Common myeloid progenitor, CD34-positive (primary cell): Measurements from ENCODE around the gene DMAC1.
A peak's percentile ranks its signal among the peaks of the same experiment; 100 is the strongest.

ENCODE experiments used
- CTCF ChIA-PET: fragments of 350-600 bp; sonication (Branson Sonifier 250); formaldehyde crosslinking; loops from one replicate; lab custom pipeline; 2021; ENCODE audit warnings: antibody characterized with exemption; lab: Charles Lee
- POLR2A ChIA-PET: fragments of 350-600 bp; sonication (Branson Sonifier 250); formaldehyde crosslinking; loops from one replicate; lab custom pipeline; 2021; ENCODE audit warnings: antibody characterized with exemption; lab: Charles Lee
- DNase-seq, 3 donors: peaks; one replicate each; pipeline versions ENCODE4 v3.0.0 to v3.0.0-alpha.2; 2013
- H3K27ac ChIP-seq, 2 experiments: 1 replicate in 1 of 2; 2 replicates in 1 of 2; pipeline ENCODE4 v1.7.0; 2013; ENCODE audit warnings: inconsistent platforms in 2 of 2, low read length in 2 of 2, mild to moderate bottlenecking in 2 of 2, low read depth in 1 of 2, moderate library complexity in 1 of 2; ENCODE audit not compliant: severe bottlenecking in 2 of 2, insufficient read depth in 1 of 2, poor library complexity in 1 of 2
- H3K27me3 ChIP-seq, 5 experiments: replicated peaks in 2 of 5; 1 replicate in 3 of 5; 2 replicates in 2 of 5; pipeline versions ENCODE4 v1.6.1 to v1.7.0; 2013; ENCODE audit warnings: low read length in 4 of 5, mild to moderate bottlenecking in 2 of 5, moderate library complexity in 2 of 5, inconsistent platforms in 1 of 5; ENCODE audit not compliant: insufficient read depth in 5 of 5, control insufficient read depth in 4 of 5
- H3K36me3 ChIP-seq, 4 experiments: 1 replicate in 2 of 4; 2 replicates in 2 of 4; pipeline versions ENCODE4 v1.6.1 to v1.7.0; 2013; ENCODE audit warnings: low read length in 3 of 4, control low read depth in 1 of 4, mild to moderate bottlenecking in 1 of 4; ENCODE audit not compliant: control insufficient read depth in 4 of 4, insufficient read depth in 4 of 4
- H3K4me1 ChIP-seq, 4 experiments: 1 replicate in 3 of 4; 2 replicates in 1 of 4; pipeline versions ENCODE4 v1.6.1 to v1.7.1; 2013; ENCODE audit warnings: low read length in 3 of 4, mild to moderate bottlenecking in 3 of 4, control low read depth in 1 of 4, inconsistent platforms in 1 of 4, moderate library complexity in 1 of 4; ENCODE audit not compliant: control insufficient read depth in 4 of 4, insufficient read depth in 4 of 4; ENCODE audit errors: control extremely low read depth in 1 of 4
- H3K4me3 ChIP-seq, 7 experiments: 1 replicate in 4 of 7; 2 replicates in 3 of 7; pipeline versions ENCODE4 v1.5.1 to v1.7.0; 2013; ENCODE audit warnings: mild to moderate bottlenecking in 7 of 7, low read length in 6 of 7, moderate library complexity in 6 of 7, inconsistent platforms in 2 of 7, low read depth in 2 of 7, control low read depth in 1 of 7; ENCODE audit not compliant: insufficient read depth in 4 of 7, control insufficient read depth in 1 of 7; ENCODE audit errors: extremely low read depth in 1 of 7
- H3K9me3 ChIP-seq, 5 experiments: 1 replicate in 4 of 5; 2 replicates in 1 of 5; pipeline versions ENCODE4 v1.6.1 to v1.7.1; 2013; ENCODE audit warnings: low read length in 4 of 5, mild to moderate bottlenecking in 2 of 5, inconsistent platforms in 1 of 5, low read depth in 1 of 5, moderate library complexity in 1 of 5; ENCODE audit not compliant: control insufficient read depth in 4 of 5, insufficient read depth in 2 of 5; ENCODE audit errors: control extremely low read depth in 1 of 5
- WGBS: methylation state at CpG from one replicate; pipeline ENCODE4 v1.1.5; 2013; ENCODE audit not compliant: insufficient coverage; 5-methylcytosine and 5-hydroxymethylcytosine counted together

The DMAC1 gene

GRCh38 chr9:7827792-7828191, 28.2 kb upstream of the DMAC1 start:
- 100% methylated on average over 2 of the region's 3 CpGs for WGBS
- ChIA-PET CTCF (no interaction called here), POLR2A (no interaction called here)
- no peak overlapping the region for H3K27ac ChIP-seq
- H3K4me3 ChIP-seq: no peak overlapping the region
- no peaks in the 10 kb centered on the region for H3K4me1 ChIP-seq
- H3K36me3 ChIP-seq: no peaks in the 10 kb centered on the region
- H3K9me3 ChIP-seq: peaks cover 0 to 2% (median 0%) of the 10 kb centered on the region in 5 experiments
- H3K27me3 ChIP-seq: no peaks in the 10 kb centered on the region
- DNase-seq: no peak

GRCh38 chr9:7827056-7827455, 27.5 kb upstream of the DMAC1 start:
- no peak for DNase-seq
- POLR2A ChIA-PET: no interaction called here
- Histone ChIP-seq H3K9me3 (peaks cover 0 to 2% (median 0%) of the 10 kb centered on the region in 5 experiments), H3K4me3 (no peak overlapping the region), H3K27me3 (no peaks in the 10 kb centered on the region), H3K27ac (no peak overlapping the region), H3K4me1 (no peaks in the 10 kb centered on the region), H3K36me3 (no peaks in the 10 kb centered on the region)
- no CpG with 5 or more reads among the region's 2 CpGs for WGBS
- CTCF ChIA-PET: no interaction called here

- H3K4me3 ChIP-seq: no peak overlapping the region
- no peak overlapping the region for H3K27ac ChIP-seq
- ChIA-PET POLR2A (no interaction called here), CTCF (no interaction called here)
- no peaks in the 10 kb centered on the region for H3K27me3 ChIP-seq
- no peaks in the 10 kb centered on the region for H3K4me1 ChIP-seq
- WGBS: 86% methylated on average over 1 of the region's 5 CpGs
- H3K36me3 ChIP-seq: no peaks in the 10 kb centered on the region
- DNase-seq: no peak
- peaks cover 0 to 2% (median 0%) of the 10 kb centered on the region in 5 experiments for H3K9me3 ChIP-seq
These were observed 24.1 kb upstream of the DMAC1 start for GRCh38 chr9:7823651-7824050.

GRCh38 chr9:7819984-7820383, 20.4 kb upstream of the DMAC1 start:
- ChIA-PET POLR2A (no interaction called here), CTCF (no interaction called here)

GRCh38 chr9:7816021-7816420, 16.4 kb upstream of the DMAC1 start:
- ChIA-PET POLR2A (interaction anchor here (0.6 kb wide), 1 partner anchor 564 kb away, joined by 3 read pairs; no protein-coding TSS in a partner anchor), CTCF (no interaction called here)
- no peak overlapping the region for H3K4me3 ChIP-seq
- DNase-seq: no peak
- H3K27me3 ChIP-seq: no peaks in the 10 kb centered on the region
- 100% methylated on average over 1 of the region's 2 CpGs for WGBS
- no peaks in the 10 kb centered on the region for H3K36me3 ChIP-seq
- no peaks in the 10 kb centered on the region for H3K9me3 ChIP-seq
- H3K4me1 ChIP-seq: peaks cover 0 to 5% (median 0%) of the 10 kb centered on the region in 4 experiments
- H3K27ac ChIP-seq: no peak overlapping the region

More at GRCh38 chr9:7819984-7820383, 20.4 kb upstream of the DMAC1 start:
- Histone ChIP-seq H3K9me3 (no peaks in the 10 kb centered on the region), H3K27ac (no peak overlapping the region), H3K36me3 (no peaks in the 10 kb centered on the region), H3K4me3 (no peak overlapping the region), H3K4me1 (no peaks in the 10 kb centered on the region), H3K27me3 (no peaks in the 10 kb centered on the region)
- WGBS: no CpG with 5 or more reads among the region's 1 CpG
- no peak for DNase-seq

GRCh38 chr9:7813030-7813429, 13.5 kb upstream of the DMAC1 start:
- peaks cover 0 to 5% (median 0%) of the 10 kb centered on the region in 4 experiments for H3K4me1 ChIP-seq
- WGBS: 100% methylated on average over 2 of the region's 2 CpGs
- ChIA-PET CTCF (no interaction called here), POLR2A (no interaction called here)
- no peak overlapping the region for H3K4me3 ChIP-seq
- no peak overlapping the region for H3K27ac ChIP-seq
- no peaks in the 10 kb centered on the region for H3K36me3 ChIP-seq
- no peaks in the 10 kb centered on the region for H3K9me3 ChIP-seq
- no peak for DNase-seq
- H3K27me3 ChIP-seq: no peaks in the 10 kb centered on the region

- POLR2A ChIA-PET: no interaction called here
- Histone ChIP-seq H3K36me3 (no peaks in the 10 kb centered on the region), H3K4me3 (no peak overlapping the region), H3K9me3 (no peaks in the 10 kb centered on the region), H3K4me1 (peaks cover 0 to 5% (median 0%) of the 10 kb centered on the region in 4 experiments), H3K27ac (no peak overlapping the region), H3K27me3 (no peaks in the 10 kb centered on the region)
- WGBS: no CpG with 5 or more reads among the region's 3 CpGs
- DNase-seq: peak in 2 of 3 donors; percentile 3 to 18
- CTCF ChIA-PET: no interaction called here
These were observed 12.1 kb upstream of the DMAC1 start for GRCh38 chr9:7811677-7812076.
